IPS-18a (cell line): Measurements from ENCODE around the gene ZNF562.

Experiments used
- H3K27ac ChIP-seq: one replicate; pipeline ENCODE4 v1.5.1; 2013; ENCODE audit warnings: low read length
- H3K27me3 ChIP-seq: one replicate; pipeline ENCODE4 v1.6.1; 2013; ENCODE audit warnings: mild to moderate bottlenecking, low read length; ENCODE audit not compliant: control insufficient read depth, insufficient read depth
- H3K36me3 ChIP-seq: one replicate; pipeline ENCODE4 v1.6.1; 2013; ENCODE audit warnings: low read depth, low read length; ENCODE audit not compliant: control insufficient read depth
- H3K4me1 ChIP-seq: one replicate; pipeline ENCODE4 v1.6.1; 2013; ENCODE audit warnings: low read depth, low read length; ENCODE audit not compliant: control insufficient read depth
- H3K4me3 ChIP-seq: one replicate; pipeline ENCODE4 v1.5.1; 2013; ENCODE audit warnings: low read length
- H3K9ac ChIP-seq: one replicate; pipeline ENCODE4 v1.6.1; 2013; ENCODE audit warnings: mild to moderate bottlenecking, low read length, moderate library complexity
- H3K9me3 ChIP-seq: one replicate; pipeline ENCODE4 v1.6.1; 2013; ENCODE audit warnings: low read depth, low read length; ENCODE audit not compliant: control insufficient read depth

The ZNF562 gene

DNA sequence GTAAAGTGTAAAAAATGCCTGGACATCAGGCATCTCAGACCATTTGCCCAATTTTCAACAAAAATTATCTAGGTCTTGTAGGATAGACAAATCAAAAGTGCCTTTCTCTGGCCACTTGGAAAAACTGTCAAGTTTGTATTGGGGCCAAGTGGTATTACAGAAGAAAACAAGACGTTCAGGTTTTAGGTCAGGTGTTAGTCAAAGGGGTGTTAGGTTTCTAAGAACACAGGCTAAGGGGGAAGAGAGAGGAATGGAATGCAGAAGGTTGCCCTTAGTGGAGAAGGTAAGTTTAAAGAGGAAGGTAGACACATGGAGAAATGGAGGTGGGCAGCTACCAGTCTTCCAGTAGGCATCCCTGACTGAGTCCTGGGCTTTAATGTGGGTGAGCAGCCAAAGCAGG is 33.9 kb downstream of the ZNF562 start:
- Histone ChIP-seq H3K4me1 (no peaks in the 10 kb centered on the region), H3K9ac (no peak overlapping the region), H3K4me3 (no peak overlapping the region), H3K9me3 (no peaks in the 10 kb centered on the region), H3K27ac (no peak overlapping the region), H3K27me3 (no peaks in the 10 kb centered on the region), H3K36me3 (peaks cover 9% of the 10 kb centered on the region)

DNA sequence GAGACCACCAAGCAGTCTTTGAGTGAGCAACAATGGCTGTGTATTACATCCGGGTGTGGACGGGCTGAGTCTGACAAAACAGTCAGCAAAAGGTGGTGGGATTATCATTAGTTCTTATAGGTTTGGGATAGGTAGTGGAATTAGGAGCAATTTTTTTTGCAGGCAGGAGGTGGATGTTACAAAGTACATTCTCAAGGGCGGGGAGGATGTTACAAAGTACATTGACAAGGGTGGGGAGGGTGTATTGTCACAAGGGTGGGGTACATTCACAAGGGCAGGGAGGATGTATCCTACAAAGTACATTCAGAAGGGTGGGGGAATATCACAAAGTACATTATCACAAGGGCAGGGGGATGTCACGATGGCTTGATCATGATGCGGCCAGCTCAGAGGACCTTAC is 38.9 kb downstream of the ZNF562 start:
- Histone ChIP-seq H3K9ac (no peak overlapping the region), H3K27ac (no peak overlapping the region), H3K36me3 (peaks cover 24% of the 10 kb centered on the region), H3K4me1 (no peaks in the 10 kb centered on the region), H3K27me3 (no peaks in the 10 kb centered on the region), H3K9me3 (no peaks in the 10 kb centered on the region), H3K4me3 (no peak overlapping the region)

DNA sequence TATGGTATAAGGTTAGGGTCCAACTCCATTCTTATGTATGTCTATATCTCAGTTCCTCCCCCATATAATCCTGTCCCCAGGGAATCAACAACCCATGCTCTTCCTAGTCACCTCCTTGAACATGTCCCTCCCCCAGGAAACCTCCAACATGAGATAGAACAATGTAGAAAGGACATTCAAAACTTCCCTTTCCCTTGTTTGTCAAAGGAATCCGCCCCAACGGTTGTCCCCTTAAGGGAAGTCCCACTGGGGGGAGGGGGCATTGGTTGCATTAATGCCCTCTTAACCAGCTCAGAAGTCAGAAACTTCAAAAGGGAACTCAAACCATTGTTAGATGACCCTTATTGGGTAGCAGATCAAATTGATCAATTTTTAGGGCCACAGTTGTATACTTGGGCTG is 47.0 kb downstream of the ZNF562 start:
- Histone ChIP-seq H3K4me3 (no peak overlapping the region), H3K4me1 (no peaks in the 10 kb centered on the region), H3K27me3 (no peaks in the 10 kb centered on the region), H3K9ac (no peak overlapping the region), H3K27ac (no peak overlapping the region), H3K36me3 (peaks cover 9% of the 10 kb centered on the region), H3K9me3 (no peaks in the 10 kb centered on the region)

DNA sequence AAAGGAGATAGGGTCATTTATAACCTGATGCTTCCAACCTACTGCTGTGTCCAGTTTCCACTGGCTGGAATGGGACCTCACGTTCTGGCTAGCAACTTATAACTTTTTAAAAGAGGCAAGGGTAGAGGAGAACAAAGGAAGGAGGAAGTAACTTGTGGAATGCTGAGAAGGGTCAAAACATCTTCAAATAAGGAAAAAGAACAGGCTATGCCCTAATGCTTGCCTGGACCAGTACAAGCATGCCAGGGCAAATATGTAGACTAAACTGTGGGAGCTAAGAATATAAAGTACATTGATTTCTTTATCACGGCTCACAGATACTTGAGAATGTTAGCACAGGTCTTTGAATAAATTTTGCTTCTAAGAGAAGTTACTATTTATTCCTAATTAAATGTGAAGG is 52.4 kb downstream of the ZNF562 start:
- Histone ChIP-seq H3K36me3 (peaks cover 16% of the 10 kb centered on the region), H3K27ac (no peak overlapping the region), H3K9ac (peak overlapping the region; percentile 99), H3K4me3 (peak overlapping the region; percentile 41), H3K27me3 (no peaks in the 10 kb centered on the region), H3K9me3 (no peaks in the 10 kb centered on the region), H3K4me1 (peaks cover 3% of the 10 kb centered on the region)

DNA sequence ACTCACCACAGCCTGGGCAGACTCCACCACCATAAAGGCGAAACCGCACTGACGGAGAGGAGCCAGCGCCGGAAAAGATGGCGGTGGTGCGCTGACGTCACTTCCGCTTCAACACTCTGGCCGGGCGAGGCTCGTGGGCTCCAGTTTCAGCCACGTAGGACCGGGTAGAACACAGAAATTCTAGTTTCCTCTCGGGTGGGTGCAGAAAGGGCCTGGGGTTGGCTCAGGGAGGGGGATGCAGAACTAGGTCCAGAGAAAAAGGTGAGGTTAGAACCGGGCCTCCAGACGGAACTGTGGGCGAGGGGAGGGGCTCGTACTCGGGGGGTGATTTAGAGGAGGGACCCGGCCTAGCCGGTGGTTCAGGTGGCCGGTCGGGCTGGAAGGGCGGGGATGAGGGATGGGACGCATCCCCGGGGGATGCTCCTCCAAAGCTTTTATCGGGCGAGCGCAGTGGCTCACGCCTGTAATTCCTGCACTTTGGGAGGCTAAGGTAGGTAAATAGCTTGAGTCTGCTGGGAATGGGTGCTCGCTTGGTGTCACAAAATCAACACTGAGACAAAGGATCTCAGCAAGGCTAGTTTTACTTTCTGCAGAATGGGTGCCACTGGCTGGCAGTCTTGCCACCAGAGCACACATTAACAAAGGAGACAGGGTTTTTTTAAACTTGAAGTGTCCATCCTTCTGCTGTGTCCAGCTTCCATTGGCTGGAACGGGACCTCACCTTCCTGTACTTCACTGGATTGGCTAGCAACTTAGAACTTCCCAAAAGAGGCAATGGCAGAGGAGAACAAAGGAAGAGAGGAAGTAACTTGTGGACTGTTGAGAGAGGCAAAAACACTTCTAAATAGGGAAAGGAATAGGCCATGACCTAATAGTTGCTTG is 53.5 kb downstream of the ZNF562 start, which contains the start of gene ZNF561:
Gene ZNF561 (minus strand): TSS at position 77 of the 882 bp plus-strand sequence. CDS start 1,776 bp downstream, outside the sequence.
- Histone ChIP-seq H3K9ac (peak within 1 kb of the TSS; percentile 99), H3K36me3 (peaks cover 26% of the 10 kb centered on the region), H3K27ac (peak within 1 kb of the TSS; percentile 100), H3K27me3 (no peaks in the 10 kb centered on the region), H3K4me3 (peak within 1 kb of the TSS; percentile 99), H3K4me1 (peaks cover 3% of the 10 kb centered on the region), H3K9me3 (no peaks in the 10 kb centered on the region)

DNA sequence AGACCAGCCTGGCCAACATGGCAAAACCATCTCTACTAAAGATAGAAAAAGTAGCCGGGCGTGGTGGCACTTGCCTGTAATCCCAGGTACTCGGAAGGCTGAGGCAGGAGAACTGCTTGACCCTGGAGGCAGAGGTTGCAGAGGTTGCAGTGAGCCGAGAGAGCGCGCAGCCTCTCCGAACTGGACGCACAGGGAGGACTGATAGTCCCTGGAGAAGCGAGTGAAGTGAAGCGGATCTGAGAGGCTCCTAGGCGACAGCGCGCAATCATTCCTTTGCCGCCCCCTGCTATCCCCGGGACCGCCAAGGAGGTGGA is 54.1 kb downstream of the ZNF562 start:
- Histone ChIP-seq H3K27ac (peak overlapping the region; percentile 100), H3K4me1 (peaks cover 3% of the 10 kb centered on the region), H3K9me3 (no peaks in the 10 kb centered on the region), H3K4me3 (peak overlapping the region; percentile 99), H3K9ac (peak overlapping the region; percentile 99), H3K36me3 (peaks cover 32% of the 10 kb centered on the region), H3K27me3 (no peaks in the 10 kb centered on the region)

DNA sequence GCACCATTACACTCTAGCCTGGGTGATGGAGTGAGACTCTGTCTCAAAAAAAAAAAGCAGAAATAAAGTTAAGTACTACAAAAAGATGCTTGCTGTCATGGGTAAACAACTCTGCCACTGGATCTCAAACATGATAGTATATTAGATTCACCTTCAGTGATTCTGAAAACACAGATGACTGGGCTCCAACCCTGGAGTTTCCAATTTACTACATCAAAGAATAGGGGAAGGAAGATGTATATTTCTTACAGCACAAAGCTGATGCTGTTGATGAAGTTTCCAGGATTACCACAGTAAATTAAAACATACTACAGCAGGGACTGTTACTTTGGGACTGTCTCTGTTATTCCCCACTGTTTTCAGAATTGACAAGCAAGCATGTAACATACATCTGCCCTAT is 59.1 kb downstream of the ZNF562 start:
- peaks cover 81% of the 10 kb centered on the region for H3K36me3 ChIP-seq
- H3K9ac ChIP-seq: no peak overlapping the region
- no peaks in the 10 kb centered on the region for H3K4me1 ChIP-seq
- H3K9me3 ChIP-seq: peaks cover 9% of the 10 kb centered on the region
- no peaks in the 10 kb centered on the region for H3K27me3 ChIP-seq
- no peak overlapping the region for H3K4me3 ChIP-seq
- no peak overlapping the region for H3K27ac ChIP-seq

DNA sequence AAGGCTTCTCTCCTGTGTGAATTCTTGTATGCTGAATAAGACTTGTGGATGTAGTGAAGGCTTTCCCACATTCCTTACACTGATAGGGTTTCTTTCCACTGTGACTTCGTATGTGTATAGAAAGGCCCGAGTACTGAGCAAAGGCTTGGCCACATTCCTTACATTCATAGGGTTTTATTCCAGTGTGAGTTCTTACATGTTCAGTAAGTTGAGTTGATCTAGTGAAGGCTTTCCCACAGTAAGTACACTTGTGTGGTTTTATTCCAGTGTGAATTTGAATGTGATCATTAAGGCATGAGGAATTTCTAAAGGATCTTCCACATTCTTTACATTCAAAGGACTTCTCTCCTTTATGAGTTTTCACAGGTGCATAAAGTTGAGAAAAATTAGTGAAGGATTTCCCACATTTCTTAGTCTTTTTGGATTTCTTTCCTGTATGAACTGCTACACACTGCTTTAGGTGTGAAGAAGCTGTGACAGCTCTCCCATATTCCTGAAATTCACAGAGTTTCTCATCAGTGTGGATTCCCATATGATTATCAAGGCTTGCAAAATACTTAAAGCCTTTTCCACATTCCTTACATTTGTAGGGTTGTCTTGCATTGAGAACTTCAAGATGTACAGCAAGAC is 64.3 kb downstream of the ZNF562 start:
- Histone ChIP-seq H3K9ac (no peak overlapping the region), H3K4me3 (no peak overlapping the region), H3K9me3 (peaks cover 23% of the 10 kb centered on the region), H3K4me1 (no peaks in the 10 kb centered on the region), H3K36me3 (peaks cover 72% of the 10 kb centered on the region), H3K27ac (no peak overlapping the region), H3K27me3 (no peaks in the 10 kb centered on the region)

DNA sequence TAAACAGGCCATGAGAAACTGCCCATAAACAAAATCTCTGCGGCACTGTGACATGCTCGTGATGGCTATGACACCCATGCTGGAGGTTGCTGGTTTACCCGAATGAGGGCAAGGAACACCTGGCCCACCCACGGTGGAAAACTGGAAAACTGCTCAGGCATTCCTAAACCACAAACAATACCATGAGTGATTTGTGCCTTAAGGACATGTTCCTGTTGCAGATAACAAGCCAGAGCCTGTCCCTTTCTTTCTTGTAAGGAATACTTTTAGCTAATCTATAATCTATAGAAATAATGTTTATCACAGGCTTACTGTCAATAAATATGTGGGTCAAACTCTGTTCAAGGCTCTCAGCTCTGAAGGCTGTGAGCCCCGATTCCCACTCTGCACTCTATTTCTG is 66.0 kb downstream of the ZNF562 start:
- H3K9ac ChIP-seq: no peak overlapping the region
- no peaks in the 10 kb centered on the region for H3K27me3 ChIP-seq
- H3K27ac ChIP-seq: no peak overlapping the region
- peaks cover 23% of the 10 kb centered on the region for H3K9me3 ChIP-seq
- H3K4me3 ChIP-seq: no peak overlapping the region
- H3K4me1 ChIP-seq: no peaks in the 10 kb centered on the region
- H3K36me3 ChIP-seq: peaks cover 55% of the 10 kb centered on the region

DNA sequence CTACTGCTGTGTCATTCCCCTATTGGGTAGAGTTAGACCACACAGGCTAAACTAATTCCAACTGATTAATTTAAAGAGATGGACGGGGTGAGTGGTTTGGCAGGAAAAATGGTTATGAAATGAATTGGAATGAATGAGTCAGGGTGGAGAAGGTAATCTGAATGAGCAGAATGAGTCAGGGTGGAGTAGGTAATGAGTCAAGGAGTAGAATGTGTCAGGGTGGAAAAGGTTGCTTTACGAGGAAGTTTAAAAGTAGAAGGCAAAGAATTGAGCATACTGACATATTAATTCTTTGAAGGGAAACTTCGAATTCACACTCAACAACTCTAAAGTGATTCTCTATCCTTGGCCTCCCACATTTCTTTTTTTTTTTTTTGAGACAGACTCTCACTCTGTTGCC is 77.9 kb downstream of the ZNF562 start:
- no peak overlapping the region for H3K9ac ChIP-seq
- H3K4me3 ChIP-seq: no peak overlapping the region
- no peaks in the 10 kb centered on the region for H3K27me3 ChIP-seq
- H3K4me1 ChIP-seq: no peaks in the 10 kb centered on the region
- H3K9me3 ChIP-seq: no peaks in the 10 kb centered on the region
- H3K27ac ChIP-seq: no peak overlapping the region
- H3K36me3 ChIP-seq: no peaks in the 10 kb centered on the region
